Ovary (tissue), 3 donors: Measurements from ENCODE around the gene NLGN1.

Experiments
- EP300 ChIP-seq: sonication (generic); formaldehyde crosslinking; IDR thresholded peaks from one replicate; pipeline ENCODE4 v1.6.1; 2017; ENCODE audit warnings: antibody characterized with exemption
- POLR2A ChIP-seq: fragments of 450-650 bp; IDR thresholded peaks from one replicate; pipeline ENCODE4 v1.6.1; 2017; ENCODE audit warnings: antibody characterized with exemption, mild to moderate bottlenecking, moderate library complexity
- TF ChIP-seq, protein P1 (sequence below), 3 donors: fragments of 450-650 bp in 2 of 3; fragments of 200-600 bp in 1 of 3; IDR thresholded peaks; one replicate each; pipeline versions ENCODE4 v1.5.1 to v1.8.0; 2016 to 2022; ENCODE audit warnings: antibody characterized with exemption in 3 of 3, mild to moderate bottlenecking in 1 of 3
- donor health status: DM: no; HTN: no; CAD: no.

DNA sequence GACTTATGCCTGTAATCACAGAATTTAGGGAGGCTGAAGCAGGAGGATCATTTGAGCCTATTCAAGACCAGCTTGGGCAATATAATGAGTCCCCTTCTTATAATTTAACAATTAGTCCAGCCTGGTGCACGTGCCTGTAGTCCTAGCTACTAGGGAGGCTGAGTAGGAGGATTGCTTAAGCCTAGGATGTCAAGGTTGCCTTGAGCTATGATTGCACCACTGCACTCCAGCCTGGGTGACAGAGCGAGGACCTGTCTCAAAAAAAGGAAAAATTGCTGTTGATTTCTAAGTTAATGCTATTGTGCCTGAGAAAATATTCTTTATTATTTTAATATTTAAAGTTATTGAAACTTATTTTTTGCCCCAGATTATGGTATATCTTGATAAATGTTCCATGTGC, 159.0 kb downstream of the NLGN1 start:
- TF ChIP-seq, protein P1, sequence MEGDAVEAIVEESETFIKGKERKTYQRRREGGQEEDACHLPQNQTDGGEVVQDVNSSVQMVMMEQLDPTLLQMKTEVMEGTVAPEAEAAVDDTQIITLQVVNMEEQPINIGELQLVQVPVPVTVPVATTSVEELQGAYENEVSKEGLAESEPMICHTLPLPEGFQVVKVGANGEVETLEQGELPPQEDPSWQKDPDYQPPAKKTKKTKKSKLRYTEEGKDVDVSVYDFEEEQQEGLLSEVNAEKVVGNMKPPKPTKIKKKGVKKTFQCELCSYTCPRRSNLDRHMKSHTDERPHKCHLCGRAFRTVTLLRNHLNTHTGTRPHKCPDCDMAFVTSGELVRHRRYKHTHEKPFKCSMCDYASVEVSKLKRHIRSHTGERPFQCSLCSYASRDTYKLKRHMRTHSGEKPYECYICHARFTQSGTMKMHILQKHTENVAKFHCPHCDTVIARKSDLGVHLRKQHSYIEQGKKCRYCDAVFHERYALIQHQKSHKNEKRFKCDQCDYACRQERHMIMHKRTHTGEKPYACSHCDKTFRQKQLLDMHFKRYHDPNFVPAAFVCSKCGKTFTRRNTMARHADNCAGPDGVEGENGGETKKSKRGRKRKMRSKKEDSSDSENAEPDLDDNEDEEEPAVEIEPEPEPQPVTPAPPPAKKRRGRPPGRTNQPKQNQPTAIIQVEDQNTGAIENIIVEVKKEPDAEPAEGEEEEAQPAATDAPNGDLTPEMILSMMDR (IDR thresholded peaks at IDR 0.05): no peak
- TF ChIP-seq EP300 (no peak), POLR2A (no peak)
